Bone marrow (tissue), 2 donors: ENCODE data around the gene PSMB11.

ENCODE experiments used
- DNase-seq, 2 donors: peaks; one replicate each; lab custom pipeline; 2025; lab: John Stamatoyannopoulos, UW

The PSMB11 gene

GRCh38 chr14:23060536-23061260, 18.7 kb downstream of the PSMB11 start:
- no peak for DNase-seq

GRCh38 chr14:23062002-23062401, 20.0 kb downstream of the PSMB11 start:
- DNase-seq, result no peak

- no peak for DNase-seq
Observed at GRCh38 chr14:23063601-23064000, 21.6 kb downstream of the PSMB11 start.

- no peak for DNase-seq
Observed at GRCh38 chr14:23066368-23066767, 24.4 kb downstream of the PSMB11 start.

GRCh38 chr14:23066855-23067744, 25.1 kb downstream of the PSMB11 start:
- no peak for DNase-seq

- no peak for DNase-seq
Observed at GRCh38 chr14:23067847-23068788, 26.1 kb downstream of the PSMB11 start.

- no peak for DNase-seq
Observed at GRCh38 chr14:23068789-23069412, 26.9 kb downstream of the PSMB11 start.

GRCh38 chr14:23069413-23069806, 27.4 kb downstream of the PSMB11 start:
- no peak for DNase-seq

- DNase-seq, result no peak
Observed at GRCh38 chr14:23070262-23071129, 28.5 kb downstream of the PSMB11 start.

- no peak for DNase-seq
Observed at GRCh38 chr14:23071244-23071920, 29.4 kb downstream of the PSMB11 start.

GRCh38 chr14:23071921-23072539, 30.0 kb downstream of the PSMB11 start:
- DNase-seq, result no peak

GRCh38 chr14:23074906-23075305, 32.9 kb downstream of the PSMB11 start:
- DNase-seq, result no peak

- no peak for DNase-seq
Observed at GRCh38 chr14:23076785-23077408, 34.9 kb downstream of the PSMB11 start.

GRCh38 chr14:23077962-23078361, 36.0 kb downstream of the PSMB11 start:
- DNase-seq, result no peak

GRCh38 chr14:23078692-23079116, 36.7 kb downstream of the PSMB11 start:
- DNase-seq, result no peak

- DNase-seq, result no peak
Observed at GRCh38 chr14:23079716-23080115, 37.7 kb downstream of the PSMB11 start.

- no peak for DNase-seq
Observed at GRCh38 chr14:23080474-23080873, 38.5 kb downstream of the PSMB11 start.

- no peak for DNase-seq
Observed at GRCh38 chr14:23085458-23085857, 43.4 kb downstream of the PSMB11 start.

- DNase-seq, result no peak
Observed at GRCh38 chr14:23086565-23086964, 44.6 kb downstream of the PSMB11 start.
